Ishikawa (cell line): ENCODE data around the gene ABHD1.

Experiments used
- CEBPB ChIP-seq: IDR thresholded peaks from 2 replicates; pipeline ENCODE4 v1.6.1; 2012
- CREB1 ChIP-seq: IDR thresholded peaks from 2 replicates; pipeline ENCODE4 v1.6.1; 2012; ENCODE audit warnings: low read depth
- EGR1 ChIP-seq: IDR thresholded peaks from 2 replicates; pipeline ENCODE4 v1.6.1; 2012
- EP300 ChIP-seq: IDR thresholded peaks from 2 replicates; pipeline ENCODE4 v1.6.1; 2012; ENCODE audit warnings: borderline replicate concordance
- FOXM1 ChIP-seq: IDR thresholded peaks from 2 replicates; pipeline ENCODE4 v1.6.1; 2012; ENCODE audit warnings: low read depth, borderline replicate concordance
- MAX ChIP-seq: IDR thresholded peaks from 2 replicates; pipeline ENCODE4 v1.6.1; 2012
- NFIC ChIP-seq: IDR thresholded peaks from 2 replicates; pipeline ENCODE4 v1.6.1; 2012
- RAD21 ChIP-seq: IDR thresholded peaks from 2 replicates; pipeline ENCODE4 v1.6.1; 2012; ENCODE audit warnings: low read depth
- TAF1 ChIP-seq: IDR thresholded peaks from 2 replicates; pipeline ENCODE4 v1.6.1; 2012; ENCODE audit warnings: low read depth, mild to moderate bottlenecking
- TCF12 ChIP-seq: IDR thresholded peaks from 2 replicates; pipeline ENCODE4 v1.6.1; 2012; ENCODE audit warnings: low read depth
- TEAD4 ChIP-seq: IDR thresholded peaks from 2 replicates; pipeline ENCODE4 v1.6.1; 2012
- YY1 ChIP-seq: IDR thresholded peaks from 2 replicates; pipeline ENCODE4 v1.6.1; 2012; ENCODE audit warnings: low read depth
- ZBTB7A ChIP-seq: IDR thresholded peaks from 2 replicates; pipeline ENCODE4 v1.6.1; 2012; ENCODE audit warnings: low read depth
- TF ChIP-seq, protein P1 (sequence below): IDR thresholded peaks from 2 replicates; pipeline ENCODE4 v1.6.1; 2012
- TF ChIP-seq, protein P2 (sequence below): IDR thresholded peaks from 2 replicates; pipeline ENCODE4 v1.6.1; 2012; ENCODE audit warnings: low read depth, mild to moderate bottlenecking

ABHD1 gene

GRCh38 chr2:27159271-27159670, 35.7 kb downstream of the ABHD1 start:
- TF ChIP-seq EGR1 (no peak), ZBTB7A (no peak), TAF1 (no peak), TCF12 (no peak), NFIC (no peak), CEBPB (no peak), RAD21 (no peak), TEAD4 (no peak)

DNA sequence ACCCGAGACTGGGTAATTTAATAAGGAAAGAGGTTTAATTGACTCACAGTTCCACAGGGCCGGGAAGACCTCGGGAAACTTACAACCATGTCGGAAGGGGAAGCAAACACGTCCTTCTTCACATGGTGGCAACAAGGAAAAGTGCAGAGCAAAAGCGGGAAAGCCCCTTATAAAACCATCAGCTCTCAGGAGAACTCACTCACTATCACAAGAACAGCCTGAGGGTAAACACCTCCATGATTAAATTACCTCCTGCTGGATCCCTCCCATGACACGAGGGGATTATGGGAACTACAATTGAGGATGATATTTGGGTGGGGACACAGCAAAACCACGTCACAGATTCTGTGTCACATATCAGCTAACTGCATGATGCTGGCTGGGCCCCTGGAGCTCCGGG, 36.6 kb downstream of the ABHD1 start:
- TF ChIP-seq, protein P1, sequence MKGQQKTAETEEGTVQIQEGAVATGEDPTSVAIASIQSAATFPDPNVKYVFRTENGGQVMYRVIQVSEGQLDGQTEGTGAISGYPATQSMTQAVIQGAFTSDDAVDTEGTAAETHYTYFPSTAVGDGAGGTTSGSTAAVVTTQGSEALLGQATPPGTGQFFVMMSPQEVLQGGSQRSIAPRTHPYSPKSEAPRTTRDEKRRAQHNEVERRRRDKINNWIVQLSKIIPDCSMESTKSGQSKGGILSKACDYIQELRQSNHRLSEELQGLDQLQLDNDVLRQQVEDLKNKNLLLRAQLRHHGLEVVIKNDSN = no peak

DNA sequence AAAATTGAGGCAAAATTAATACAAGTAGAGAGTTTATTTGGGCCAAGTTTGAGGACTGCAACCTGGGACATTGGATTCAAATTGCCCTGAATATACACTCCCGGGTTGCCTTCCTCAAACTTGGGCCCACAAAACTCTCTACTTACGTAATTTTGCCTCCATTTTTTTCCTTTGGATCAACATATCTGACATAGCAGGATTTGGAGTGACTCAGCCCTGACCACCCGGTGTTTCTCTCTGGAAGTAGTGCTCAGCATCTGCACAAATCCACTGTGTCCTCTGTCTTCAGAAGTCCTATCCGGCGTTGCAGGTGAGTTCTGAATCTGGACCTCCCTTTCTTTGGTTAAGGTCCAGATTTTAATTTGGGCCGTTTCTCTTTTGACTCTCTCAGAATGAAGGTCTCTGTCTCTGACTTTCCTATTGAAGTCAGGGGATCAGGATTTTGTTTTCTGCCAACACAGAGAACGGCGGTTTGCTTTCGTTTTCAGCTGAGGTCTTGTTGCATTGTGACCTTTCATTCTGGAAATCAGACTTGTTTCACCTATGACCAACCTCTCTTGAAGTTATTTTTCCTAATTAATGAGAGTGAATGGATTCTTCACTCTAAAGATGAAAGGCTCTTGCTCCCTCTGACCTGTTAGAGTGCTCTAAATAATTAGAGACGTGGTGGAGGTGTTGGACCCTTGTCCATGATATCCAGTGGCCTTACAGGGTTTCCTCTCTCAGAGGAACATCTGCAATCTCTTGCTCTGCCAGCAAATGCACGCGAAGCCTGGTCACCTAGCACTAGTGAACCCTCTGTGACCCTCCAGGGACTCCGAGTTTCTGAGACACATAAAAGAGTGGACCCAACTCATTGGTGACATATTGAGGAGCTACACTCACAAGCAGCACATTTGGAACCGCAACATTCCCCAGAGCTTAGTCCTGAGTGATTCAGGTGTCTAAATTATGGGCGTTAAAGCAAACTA, 38.8 kb downstream of the ABHD1 start:
- TF ChIP-seq TAF1 = no peak
- TF ChIP-seq, protein P1 = no peak
- no peak for TF ChIP-seq RAD21
- TF ChIP-seq, protein P2, sequence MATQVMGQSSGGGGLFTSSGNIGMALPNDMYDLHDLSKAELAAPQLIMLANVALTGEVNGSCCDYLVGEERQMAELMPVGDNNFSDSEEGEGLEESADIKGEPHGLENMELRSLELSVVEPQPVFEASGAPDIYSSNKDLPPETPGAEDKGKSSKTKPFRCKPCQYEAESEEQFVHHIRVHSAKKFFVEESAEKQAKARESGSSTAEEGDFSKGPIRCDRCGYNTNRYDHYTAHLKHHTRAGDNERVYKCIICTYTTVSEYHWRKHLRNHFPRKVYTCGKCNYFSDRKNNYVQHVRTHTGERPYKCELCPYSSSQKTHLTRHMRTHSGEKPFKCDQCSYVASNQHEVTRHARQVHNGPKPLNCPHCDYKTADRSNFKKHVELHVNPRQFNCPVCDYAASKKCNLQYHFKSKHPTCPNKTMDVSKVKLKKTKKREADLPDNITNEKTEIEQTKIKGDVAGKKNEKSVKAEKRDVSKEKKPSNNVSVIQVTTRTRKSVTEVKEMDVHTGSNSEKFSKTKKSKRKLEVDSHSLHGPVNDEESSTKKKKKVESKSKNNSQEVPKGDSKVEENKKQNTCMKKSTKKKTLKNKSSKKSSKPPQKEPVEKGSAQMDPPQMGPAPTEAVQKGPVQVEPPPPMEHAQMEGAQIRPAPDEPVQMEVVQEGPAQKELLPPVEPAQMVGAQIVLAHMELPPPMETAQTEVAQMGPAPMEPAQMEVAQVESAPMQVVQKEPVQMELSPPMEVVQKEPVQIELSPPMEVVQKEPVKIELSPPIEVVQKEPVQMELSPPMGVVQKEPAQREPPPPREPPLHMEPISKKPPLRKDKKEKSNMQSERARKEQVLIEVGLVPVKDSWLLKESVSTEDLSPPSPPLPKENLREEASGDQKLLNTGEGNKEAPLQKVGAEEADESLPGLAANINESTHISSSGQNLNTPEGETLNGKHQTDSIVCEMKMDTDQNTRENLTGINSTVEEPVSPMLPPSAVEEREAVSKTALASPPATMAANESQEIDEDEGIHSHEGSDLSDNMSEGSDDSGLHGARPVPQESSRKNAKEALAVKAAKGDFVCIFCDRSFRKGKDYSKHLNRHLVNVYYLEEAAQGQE = no peak
- TF ChIP-seq MAX = no peak
- TF ChIP-seq FOXM1 = no peak
- TF ChIP-seq EP300 = no peak
- TF ChIP-seq TCF12 = no peak
- TF ChIP-seq CEBPB = no peak
- TF ChIP-seq YY1 = no peak
- no peak for TF ChIP-seq ZBTB7A
- no peak for TF ChIP-seq TEAD4
- TF ChIP-seq NFIC = no peak
- TF ChIP-seq CREB1 = no peak

- TF ChIP-seq EGR1 (no peak), MAX (no peak), RAD21 (no peak), CEBPB (no peak), CREB1 (no peak), TCF12 (no peak), ZBTB7A (no peak), TAF1 (no peak), NFIC (no peak), TEAD4 (no peak), FOXM1 (no peak), EP300 (no peak), YY1 (no peak)
- TF ChIP-seq, protein P1 = no peak
- TF ChIP-seq, protein P2 = no peak
Observed at GRCh38 chr2:27164960-27165763, 41.5 kb downstream of the ABHD1 start.
